Activated T-helper 9 cell treated with anti-CD3 and anti-CD28 coated beads, Interleukin-2, amount 50 U/mL, for 16 hours (primary cell): ENCODE data around the gene PCDHA6.
"Not testable (repeated sequence)": the region's sequence is repeated elsewhere in the genome, so short reads cannot be mapped to it uniquely, and the experiment has no call there.

Experiments
- DNase-seq: peaks from one replicate; pipeline ENCODE4 v3.0.0-alpha.2; 2020; ENCODE audit warnings: low read depth

PCDHA6 gene

GRCh38 chr5:140827704-140828361 is at the start of gene PCDHA6:
Gene PCDHA6, plus strand, starts transcription at chr5:140827960. Its CDS starts 132 bp downstream, at chr5:140828092.
- no peak for DNase-seq

GRCh38 chr5:140780512-140780911 is 47.2 kb upstream of the PCDHA6 start:
- no peak for DNase-seq

GRCh38 chr5:140785905-140786686 is 41.7 kb upstream of the PCDHA6 start, which contains the start of gene PCDHA1:
Gene PCDHA1, plus strand, starts transcription at chr5:140786140.
- no peak for DNase-seq

GRCh38 chr5:140787422-140787821 is 40.3 kb upstream of the PCDHA6 start:
- DNase-seq: not testable (repeated sequence)

- DNase-seq: not testable (repeated sequence)
These were observed 39.8 kb upstream of the PCDHA6 start for GRCh38 chr5:140787849-140788504.

GRCh38 chr5:140791089-140791488 is 36.7 kb upstream of the PCDHA6 start:
- no peak for DNase-seq

- DNase-seq: no peak
These were observed 33.0 kb upstream of the PCDHA6 start, which contains the start of gene PCDHA2 for GRCh38 chr5:140794595-140795258. Gene PCDHA2, plus strand, starts transcription at chr5:140794852.

- DNase-seq: no peak
These were observed 32.5 kb upstream of the PCDHA6 start for GRCh38 chr5:140795259-140795641.

GRCh38 chr5:140796072-140796717 is 31.6 kb upstream of the PCDHA6 start:
- not testable (repeated sequence) for DNase-seq

- no peak for DNase-seq
These were observed 31.1 kb upstream of the PCDHA6 start for GRCh38 chr5:140796718-140797095.

GRCh38 chr5:140800816-140801493 is 26.8 kb upstream of the PCDHA6 start, which contains the start of gene PCDHA3:
Gene PCDHA3, plus strand, starts transcription at chr5:140801057.
- DNase-seq: no peak

GRCh38 chr5:140801494-140801841 is 26.3 kb upstream of the PCDHA6 start:
- no peak for DNase-seq

- DNase-seq: not testable (repeated sequence)
These were observed 25.4 kb upstream of the PCDHA6 start for GRCh38 chr5:140802381-140802780.

GRCh38 chr5:140802781-140803271 is 24.9 kb upstream of the PCDHA6 start:
- DNase-seq: no peak

- no peak for DNase-seq
These were observed 20.7 kb upstream of the PCDHA6 start, which contains the start of gene PCDHA4 for GRCh38 chr5:140806834-140807775. Gene PCDHA4, plus strand, starts transcription at chr5:140807068.

GRCh38 chr5:140808241-140808888 is 19.4 kb upstream of the PCDHA6 start:
- DNase-seq: not testable (repeated sequence)

GRCh38 chr5:140808889-140809291 is 18.9 kb upstream of the PCDHA6 start:
- no peak for DNase-seq

GRCh38 chr5:140821375-140822280 is 6.1 kb upstream of the PCDHA6 start, which contains the start of gene PCDHA5:
Gene PCDHA5, plus strand, starts transcription at chr5:140821613.
- no peak for DNase-seq
